Fibroblast of mammary gland (primary cell): ENCODE data around the gene SARS1.

ENCODE experiments used
- DNase-seq: peaks from one replicate; pipeline ENCODE4 v3.0.0-alpha.2; 2010; ENCODE audit warnings: low read depth
- H3K4me3 ChIP-seq: 2 replicates; pipeline ENCODE4 v1.5.1; 2011; ENCODE audit warnings: low read depth, mild to moderate bottlenecking, low read length, moderate library complexity; ENCODE audit not compliant: control insufficient read depth
- TF ChIP-seq, protein P1 (sequence below): conservative IDR thresholded peaks from 2 replicates; pipeline ENCODE4 v1.5.1; 2011; ENCODE audit warnings: low read depth, low read length, inconsistent platforms; ENCODE audit not compliant: control insufficient read depth, insufficient read depth

SARS1 gene

DNA sequence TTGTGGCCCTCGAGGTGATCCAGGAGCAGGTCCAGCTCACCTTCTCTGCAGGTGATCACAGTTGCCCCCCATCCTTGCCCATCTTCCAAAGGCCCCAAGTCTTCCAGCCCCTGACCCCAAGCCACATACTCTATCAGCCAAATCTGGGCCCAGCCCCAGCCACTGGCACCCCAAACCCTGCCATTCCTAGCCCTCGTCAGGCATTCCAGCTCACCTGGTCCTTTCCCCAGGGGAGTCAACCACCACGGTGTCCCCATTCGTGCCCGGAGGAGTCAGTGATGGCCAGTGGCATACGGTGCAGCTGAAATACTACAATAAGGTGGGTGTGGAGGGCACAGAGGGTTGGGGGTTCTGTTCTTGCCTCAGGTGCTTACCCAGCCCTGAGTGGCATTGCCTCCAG is 47.9 kb downstream of the SARS1 start:
- H3K4me3 ChIP-seq = no peak overlapping the region
- no peak for DNase-seq
- TF ChIP-seq, protein P1, sequence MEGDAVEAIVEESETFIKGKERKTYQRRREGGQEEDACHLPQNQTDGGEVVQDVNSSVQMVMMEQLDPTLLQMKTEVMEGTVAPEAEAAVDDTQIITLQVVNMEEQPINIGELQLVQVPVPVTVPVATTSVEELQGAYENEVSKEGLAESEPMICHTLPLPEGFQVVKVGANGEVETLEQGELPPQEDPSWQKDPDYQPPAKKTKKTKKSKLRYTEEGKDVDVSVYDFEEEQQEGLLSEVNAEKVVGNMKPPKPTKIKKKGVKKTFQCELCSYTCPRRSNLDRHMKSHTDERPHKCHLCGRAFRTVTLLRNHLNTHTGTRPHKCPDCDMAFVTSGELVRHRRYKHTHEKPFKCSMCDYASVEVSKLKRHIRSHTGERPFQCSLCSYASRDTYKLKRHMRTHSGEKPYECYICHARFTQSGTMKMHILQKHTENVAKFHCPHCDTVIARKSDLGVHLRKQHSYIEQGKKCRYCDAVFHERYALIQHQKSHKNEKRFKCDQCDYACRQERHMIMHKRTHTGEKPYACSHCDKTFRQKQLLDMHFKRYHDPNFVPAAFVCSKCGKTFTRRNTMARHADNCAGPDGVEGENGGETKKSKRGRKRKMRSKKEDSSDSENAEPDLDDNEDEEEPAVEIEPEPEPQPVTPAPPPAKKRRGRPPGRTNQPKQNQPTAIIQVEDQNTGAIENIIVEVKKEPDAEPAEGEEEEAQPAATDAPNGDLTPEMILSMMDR = no peak

DNA sequence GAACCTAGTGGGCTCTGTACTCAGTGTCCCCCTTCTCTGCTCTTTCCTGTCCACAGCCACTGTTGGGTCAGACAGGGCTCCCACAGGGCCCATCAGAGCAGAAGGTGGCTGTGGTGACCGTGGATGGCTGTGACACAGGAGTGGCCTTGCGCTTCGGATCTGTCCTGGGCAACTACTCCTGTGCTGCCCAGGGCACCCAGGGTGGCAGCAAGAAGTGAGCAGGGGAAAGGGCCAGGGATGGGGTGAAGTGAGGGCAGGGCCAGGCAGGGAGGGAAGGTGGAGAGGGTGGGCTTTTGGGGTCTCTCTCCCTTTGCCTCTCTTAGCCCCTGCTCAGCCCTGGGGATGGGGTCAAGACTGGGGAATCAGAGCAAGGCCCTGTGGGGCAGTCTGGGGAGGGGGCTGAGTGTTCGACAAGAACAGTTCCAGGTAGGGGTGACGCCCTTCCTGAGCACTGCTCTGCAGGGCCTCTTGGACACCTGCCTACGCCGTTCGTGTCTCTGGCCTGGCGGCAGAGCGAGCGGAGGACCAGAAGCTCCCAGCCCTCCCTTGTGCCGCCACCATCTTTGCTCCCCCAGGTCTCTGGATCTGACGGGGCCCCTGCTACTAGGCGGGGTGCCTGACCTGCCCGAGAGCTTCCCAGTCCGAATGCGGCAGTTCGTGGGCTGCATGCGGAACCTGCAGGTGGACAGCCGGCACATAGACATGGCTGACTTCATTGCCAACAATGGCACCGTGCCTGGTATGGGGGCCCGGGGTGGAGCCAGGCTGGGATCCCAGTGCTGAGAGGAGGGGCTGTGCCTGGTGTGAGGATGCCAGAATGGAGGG is 48.7 kb downstream of the SARS1 start:
- H3K4me3 ChIP-seq = no peak overlapping the region
- DNase-seq = no peak
- TF ChIP-seq, protein P1 = no peak

DNA sequence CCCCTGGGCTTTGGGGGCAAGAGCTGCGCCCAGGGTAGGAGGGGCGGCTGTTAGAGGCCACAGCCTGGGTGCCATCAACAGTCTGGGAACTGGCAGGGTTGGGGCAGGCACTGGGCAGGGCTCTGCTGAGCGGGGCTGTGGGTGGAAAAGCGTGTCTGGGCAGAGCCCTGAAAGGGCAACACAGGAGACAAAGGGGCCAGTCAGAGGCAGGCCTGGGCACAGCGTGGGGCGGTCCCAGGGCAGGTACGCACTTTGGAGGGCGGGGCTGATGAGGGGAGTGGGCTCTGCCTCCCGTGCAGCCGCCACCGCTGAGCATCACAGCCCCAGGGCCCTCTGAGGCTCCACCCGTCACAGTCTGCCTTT is 49.5 kb downstream of the SARS1 start:
- TF ChIP-seq, protein P1 = no peak
- no peak overlapping the region for H3K4me3 ChIP-seq

DNA sequence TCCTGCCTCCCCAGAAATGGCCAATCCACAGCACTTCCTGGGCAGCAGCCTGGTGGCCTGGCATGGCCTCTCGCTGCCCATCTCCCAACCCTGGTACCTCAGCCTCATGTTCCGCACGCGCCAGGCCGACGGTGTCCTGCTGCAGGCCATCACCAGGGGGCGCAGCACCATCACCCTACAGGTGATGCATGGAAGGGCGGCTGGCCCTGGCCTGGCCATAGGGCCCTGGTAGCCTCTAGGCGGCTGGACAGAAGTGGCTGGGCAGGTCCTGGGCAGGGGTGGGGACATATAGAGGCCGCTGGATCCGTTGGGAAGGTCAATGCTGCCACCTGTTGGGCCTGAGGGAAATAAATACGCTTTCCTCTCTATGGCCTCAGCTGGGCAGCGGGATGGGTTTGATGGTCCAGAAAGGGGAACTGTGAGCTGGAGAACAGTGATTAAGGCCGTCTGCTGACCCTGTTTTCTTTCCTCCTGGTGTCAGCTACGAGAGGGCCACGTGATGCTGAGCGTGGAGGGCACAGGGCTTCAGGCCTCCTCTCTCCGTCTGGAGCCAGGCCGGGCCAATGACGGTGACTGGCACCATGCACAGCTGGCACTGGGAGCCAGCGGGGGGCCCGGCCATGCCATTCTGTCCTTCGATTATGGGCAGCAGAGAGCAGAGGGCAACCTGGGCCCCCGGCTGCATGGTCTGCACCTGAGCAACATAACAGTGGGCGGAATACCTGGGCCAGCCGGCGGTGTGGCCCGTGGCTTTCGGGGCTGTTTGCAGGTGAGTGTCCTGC is 50.1 kb downstream of the SARS1 start:
- TF ChIP-seq, protein P1 = peak; percentile 96
- DNase-seq = peak; percentile 81
- H3K4me3 ChIP-seq = no peak overlapping the region

More for the DNA sequence above, 49.5 kb downstream of the SARS1 start:
- DNase-seq = no peak

DNA sequence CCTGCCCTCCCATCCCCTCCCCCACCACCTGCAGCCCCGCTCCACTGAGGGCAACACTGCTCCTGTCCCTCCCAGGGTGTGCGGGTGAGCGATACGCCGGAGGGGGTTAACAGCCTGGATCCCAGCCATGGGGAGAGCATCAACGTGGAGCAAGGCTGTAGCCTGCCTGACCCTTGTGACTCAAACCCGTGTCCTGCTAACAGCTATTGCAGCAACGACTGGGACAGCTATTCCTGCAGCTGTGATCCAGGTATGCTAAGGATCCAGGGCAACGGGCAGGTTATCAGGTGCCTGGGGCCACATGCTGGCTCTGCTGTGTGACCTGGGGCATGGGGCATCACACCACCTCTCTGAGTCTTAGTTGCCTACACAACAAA is 50.6 kb downstream of the SARS1 start:
- TF ChIP-seq, protein P1 = no peak
- no peak overlapping the region for H3K4me3 ChIP-seq
- DNase-seq = no peak

DNA sequence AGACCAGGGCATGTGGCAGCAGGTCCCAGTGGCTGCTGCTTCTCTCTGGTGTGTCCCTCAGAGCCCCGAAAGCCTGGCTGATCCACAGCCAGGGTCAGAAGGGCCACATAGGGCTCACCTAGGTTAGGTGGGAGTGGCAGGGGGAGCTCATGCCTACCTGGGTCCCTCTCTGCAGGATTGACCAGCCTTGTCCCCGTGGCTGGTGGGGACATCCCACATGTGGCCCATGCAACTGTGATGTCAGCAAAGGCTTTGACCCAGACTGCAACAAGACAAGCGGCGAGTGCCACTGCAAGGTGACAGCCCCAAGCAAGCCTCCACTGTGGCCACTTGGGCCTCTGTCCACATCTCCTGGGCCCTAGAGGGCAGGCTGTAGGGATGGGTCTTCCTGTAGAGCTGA is 51.3 kb downstream of the SARS1 start:
- DNase-seq = no peak
- H3K4me3 ChIP-seq = no peak overlapping the region
- TF ChIP-seq, protein P1 = no peak
